T follicular helper cell (primary cell): ENCODE data around the gene MFAP3.

ENCODE experiments used
- DNase-seq: peaks from one replicate; pipeline ENCODE4 v3.0.0-alpha.2; 2020; ENCODE audit warnings: low read depth

The MFAP3 gene

DNA sequence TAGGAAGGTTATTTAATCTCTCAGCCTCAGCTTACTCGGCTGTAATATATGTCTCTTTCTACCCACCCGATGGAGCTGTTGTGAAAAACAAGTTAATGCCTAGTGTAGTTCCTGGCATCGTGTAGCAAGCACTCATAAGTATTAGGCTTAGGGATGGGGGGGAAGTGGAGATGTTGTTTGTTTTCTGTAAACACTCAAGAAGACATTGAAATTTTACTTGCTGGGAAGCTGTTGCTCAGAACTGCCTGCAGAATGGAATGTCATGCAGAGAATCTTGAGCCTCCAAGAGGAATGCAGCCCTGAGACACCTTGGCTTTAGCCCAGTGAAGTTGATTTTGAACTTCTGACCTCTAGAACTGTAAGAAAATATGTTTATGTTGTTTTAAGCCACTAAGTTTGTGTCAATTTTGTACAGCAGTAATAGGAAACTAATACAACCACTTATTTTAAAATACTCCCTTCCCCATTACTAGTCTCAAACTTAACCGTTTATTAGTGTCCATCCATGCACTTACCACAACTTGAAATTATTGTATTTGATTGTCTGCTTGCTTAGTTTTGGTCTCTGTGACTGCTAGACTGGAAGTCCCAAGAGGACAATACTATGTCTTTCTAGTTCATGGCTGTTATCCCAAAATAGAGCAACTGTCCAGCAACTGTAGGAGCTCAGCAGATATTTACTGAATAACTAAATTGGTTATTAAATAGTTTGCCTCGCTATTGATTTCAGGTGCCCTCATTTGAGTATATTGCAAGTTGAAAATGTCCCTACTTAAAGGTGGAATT is 53.8 kb downstream of the MFAP3 start:
- no peak for DNase-seq

- no peak for DNase-seq
Observed at GRCh38 chr5:154093142-154093532, 54.4 kb downstream of the MFAP3 start.

- DNase-seq, result no peak
Observed at GRCh38 chr5:154095904-154096303, 57.1 kb downstream of the MFAP3 start.

- DNase-seq, result no peak
Observed at GRCh38 chr5:154097031-154097430, 58.3 kb downstream of the MFAP3 start.

DNA sequence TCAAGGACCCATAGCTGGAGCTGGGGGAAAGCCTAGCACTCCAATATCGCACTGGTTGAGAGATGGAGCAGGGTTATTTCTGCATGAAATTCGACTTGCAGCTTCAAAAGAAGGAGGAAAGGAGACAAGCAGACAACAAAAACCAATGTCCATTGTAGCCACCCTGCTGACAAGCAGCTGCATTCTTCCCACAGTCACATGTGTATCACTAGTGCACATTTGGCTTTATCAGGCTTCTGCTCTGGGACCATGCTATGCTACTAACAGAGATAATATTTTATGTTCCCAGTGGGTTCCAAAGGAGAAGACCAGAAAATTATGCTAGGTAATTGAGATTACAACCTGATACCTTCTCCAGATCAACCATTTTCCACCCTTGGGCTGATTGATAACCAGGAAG is 59.7 kb downstream of the MFAP3 start:
- no peak for DNase-seq

DNA sequence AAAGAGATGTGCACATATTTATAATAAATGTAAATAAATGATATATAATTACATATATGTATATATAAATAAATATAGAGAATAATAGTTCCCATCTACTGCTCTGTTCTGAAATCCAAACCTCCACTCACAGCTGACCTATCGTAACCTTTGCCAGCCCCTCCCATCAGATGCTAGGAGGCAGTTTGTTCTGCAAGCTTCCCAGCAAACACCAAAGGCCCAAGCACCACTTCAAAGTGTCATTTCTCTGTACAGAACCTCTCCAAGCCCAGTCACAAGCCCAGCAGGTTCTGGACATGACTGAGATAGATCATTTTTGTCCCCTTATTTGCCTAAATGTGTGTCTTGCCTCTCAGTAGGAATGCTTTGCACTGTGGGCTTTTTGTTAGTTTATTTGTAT is 62.4 kb downstream of the MFAP3 start:
- DNase-seq, result no peak

GRCh38 chr5:154103233-154103632 is 64.5 kb downstream of the MFAP3 start:
- no peak for DNase-seq
